ENCODE measurements around the gene B3GAT3.
A peak's percentile ranks its signal among the peaks of the same experiment; 100 is the strongest.

Gene B3GAT3

DNA sequence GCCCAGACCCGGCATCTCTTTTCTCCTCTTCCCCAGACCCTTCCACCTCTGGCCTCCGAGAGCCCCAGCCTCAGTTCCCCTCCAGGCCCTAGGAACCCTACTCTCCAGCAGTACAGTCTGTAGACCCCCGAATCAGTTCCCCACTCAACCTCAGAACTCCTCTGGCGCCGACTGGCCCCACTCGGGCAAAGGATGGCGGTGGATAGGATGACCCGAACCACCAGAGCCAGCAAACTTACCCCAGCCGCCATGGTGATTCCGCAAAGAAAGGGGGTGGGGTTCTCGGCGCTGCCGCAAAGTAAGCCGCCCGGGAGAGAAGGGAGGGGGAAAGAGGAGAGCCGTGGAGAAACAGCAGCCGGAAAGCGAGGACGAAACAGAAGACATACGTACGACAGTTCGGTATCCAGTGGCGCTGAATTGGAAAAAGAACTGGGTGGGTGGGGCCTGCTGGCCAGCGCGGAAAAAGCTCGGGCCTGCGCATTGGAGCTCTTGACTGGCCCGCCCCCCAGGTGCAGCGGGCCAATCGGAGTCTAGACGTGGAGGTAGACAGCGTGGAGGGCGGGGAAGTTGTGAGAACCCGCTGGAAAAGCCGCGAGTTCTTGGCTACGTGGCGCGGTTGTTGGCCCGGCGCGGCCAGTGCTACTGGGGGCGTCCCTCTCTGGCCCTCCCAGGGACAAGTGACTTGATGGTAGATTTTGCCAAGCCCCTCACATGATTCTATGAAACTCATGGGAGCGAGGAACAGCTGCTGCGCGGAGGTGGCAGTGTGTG lies 48.0 kb downstream of the B3GAT3 start, which contains the start of gene EEF1G (continued):
- TF ChIP-seq ZNF221 (tag by site-specific recombination; IDR thresholded peaks at IDR 0.05; ENCODE audit: borderline replicate concordance) (no peak), ZNF791 (tag by site-specific recombination; IDR thresholded peaks at IDR 0.05) (no peak), YY1 (tag by site-specific recombination; IDR thresholded peaks at IDR 0.05) (peak; percentile 92), SCRT2 (tag by site-specific recombination; IDR thresholded peaks at IDR 0.05) (no peak), ZNF585B (tag by site-specific recombination; IDR thresholded peaks at IDR 0.05) (no peak), ZNF48 (tag by site-specific recombination; IDR thresholded peaks at IDR 0.05) (no peak), ZNF654 (tag by site-specific recombination; IDR thresholded peaks at IDR 0.05; ENCODE audit: low read depth) (no peak), ZNF658 (tag by site-specific recombination; IDR thresholded peaks at IDR 0.05) (no peak), ZNF670 (tag by site-specific recombination; IDR thresholded peaks at IDR 0.05; ENCODE audit: low read depth) (no peak), ZNF660 (tag by site-specific recombination; IDR thresholded peaks at IDR 0.05) (peak; percentile 75), ZNF561 (tag by site-specific recombination; IDR thresholded peaks at IDR 0.05; ENCODE audit: borderline replicate concordance) (no peak), ZBTB1 (tag by site-specific recombination; IDR thresholded peaks at IDR 0.05) (no peak), ZNF24 (tag by site-specific recombination; IDR thresholded peaks at IDR 0.05) (0 out of 2 replicates have a peak, but pooled peaks have one; percentile 17), ZNF426 (tag by site-specific recombination; IDR thresholded peaks at IDR 0.05) (no peak), ZNF302 (tag by site-specific recombination; IDR thresholded peaks at IDR 0.05; ENCODE audit: low read depth) (no peak), ZNF629 (tag by site-specific recombination; IDR thresholded peaks at IDR 0.05) (peak; percentile 35), ZNF837 (tag by site-specific recombination; IDR thresholded peaks at IDR 0.05) (no peak), ZNF391 (tag by site-specific recombination; IDR thresholded peaks at IDR 0.05; ENCODE audit: borderline replicate concordance, low read depth) (peak; percentile 55; the same call in 1 of the 2 replicates), ZNF169 (tag by site-specific recombination; IDR thresholded peaks at IDR 0.05) (no peak), GLIS1 (tag by site-specific recombination; IDR thresholded peaks at IDR 0.05) (peak; percentile 58), FEZF1 (tag by site-specific recombination; IDR thresholded peaks at IDR 0.05) (no peak)
- TF ChIP-seq, protein P1, sequence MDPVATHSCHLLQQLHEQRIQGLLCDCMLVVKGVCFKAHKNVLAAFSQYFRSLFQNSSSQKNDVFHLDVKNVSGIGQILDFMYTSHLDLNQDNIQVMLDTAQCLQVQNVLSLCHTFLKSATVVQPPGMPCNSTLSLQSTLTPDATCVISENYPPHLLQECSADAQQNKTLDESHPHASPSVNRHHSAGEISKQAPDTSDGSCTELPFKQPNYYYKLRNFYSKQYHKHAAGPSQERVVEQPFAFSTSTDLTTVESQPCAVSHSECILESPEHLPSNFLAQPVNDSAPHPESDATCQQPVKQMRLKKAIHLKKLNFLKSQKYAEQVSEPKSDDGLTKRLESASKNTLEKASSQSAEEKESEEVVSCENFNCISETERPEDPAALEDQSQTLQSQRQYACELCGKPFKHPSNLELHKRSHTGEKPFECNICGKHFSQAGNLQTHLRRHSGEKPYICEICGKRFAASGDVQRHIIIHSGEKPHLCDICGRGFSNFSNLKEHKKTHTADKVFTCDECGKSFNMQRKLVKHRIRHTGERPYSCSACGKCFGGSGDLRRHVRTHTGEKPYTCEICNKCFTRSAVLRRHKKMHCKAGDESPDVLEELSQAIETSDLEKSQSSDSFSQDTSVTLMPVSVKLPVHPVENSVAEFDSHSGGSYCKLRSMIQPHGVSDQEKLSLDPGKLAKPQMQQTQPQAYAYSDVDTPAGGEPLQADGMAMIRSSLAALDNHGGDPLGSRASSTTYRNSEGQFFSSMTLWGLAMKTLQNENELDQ (tag by site-specific recombination; IDR thresholded peaks at IDR 0.05; ENCODE audit: low read depth): no peak
- TF ChIP-seq, protein P2, sequence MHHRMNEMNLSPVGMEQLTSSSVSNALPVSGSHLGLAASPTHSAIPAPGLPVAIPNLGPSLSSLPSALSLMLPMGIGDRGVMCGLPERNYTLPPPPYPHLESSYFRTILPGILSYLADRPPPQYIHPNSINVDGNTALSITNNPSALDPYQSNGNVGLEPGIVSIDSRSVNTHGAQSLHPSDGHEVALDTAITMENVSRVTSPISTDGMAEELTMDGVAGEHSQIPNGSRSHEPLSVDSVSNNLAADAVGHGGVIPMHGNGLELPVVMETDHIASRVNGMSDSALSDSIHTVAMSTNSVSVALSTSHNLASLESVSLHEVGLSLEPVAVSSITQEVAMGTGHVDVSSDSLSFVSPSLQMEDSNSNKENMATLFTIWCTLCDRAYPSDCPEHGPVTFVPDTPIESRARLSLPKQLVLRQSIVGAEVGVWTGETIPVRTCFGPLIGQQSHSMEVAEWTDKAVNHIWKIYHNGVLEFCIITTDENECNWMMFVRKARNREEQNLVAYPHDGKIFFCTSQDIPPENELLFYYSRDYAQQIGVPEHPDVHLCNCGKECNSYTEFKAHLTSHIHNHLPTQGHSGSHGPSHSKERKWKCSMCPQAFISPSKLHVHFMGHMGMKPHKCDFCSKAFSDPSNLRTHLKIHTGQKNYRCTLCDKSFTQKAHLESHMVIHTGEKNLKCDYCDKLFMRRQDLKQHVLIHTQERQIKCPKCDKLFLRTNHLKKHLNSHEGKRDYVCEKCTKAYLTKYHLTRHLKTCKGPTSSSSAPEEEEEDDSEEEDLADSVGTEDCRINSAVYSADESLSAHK (tag by site-specific recombination; IDR thresholded peaks at IDR 0.05): no peak
- TF ChIP-seq, protein P3, sequence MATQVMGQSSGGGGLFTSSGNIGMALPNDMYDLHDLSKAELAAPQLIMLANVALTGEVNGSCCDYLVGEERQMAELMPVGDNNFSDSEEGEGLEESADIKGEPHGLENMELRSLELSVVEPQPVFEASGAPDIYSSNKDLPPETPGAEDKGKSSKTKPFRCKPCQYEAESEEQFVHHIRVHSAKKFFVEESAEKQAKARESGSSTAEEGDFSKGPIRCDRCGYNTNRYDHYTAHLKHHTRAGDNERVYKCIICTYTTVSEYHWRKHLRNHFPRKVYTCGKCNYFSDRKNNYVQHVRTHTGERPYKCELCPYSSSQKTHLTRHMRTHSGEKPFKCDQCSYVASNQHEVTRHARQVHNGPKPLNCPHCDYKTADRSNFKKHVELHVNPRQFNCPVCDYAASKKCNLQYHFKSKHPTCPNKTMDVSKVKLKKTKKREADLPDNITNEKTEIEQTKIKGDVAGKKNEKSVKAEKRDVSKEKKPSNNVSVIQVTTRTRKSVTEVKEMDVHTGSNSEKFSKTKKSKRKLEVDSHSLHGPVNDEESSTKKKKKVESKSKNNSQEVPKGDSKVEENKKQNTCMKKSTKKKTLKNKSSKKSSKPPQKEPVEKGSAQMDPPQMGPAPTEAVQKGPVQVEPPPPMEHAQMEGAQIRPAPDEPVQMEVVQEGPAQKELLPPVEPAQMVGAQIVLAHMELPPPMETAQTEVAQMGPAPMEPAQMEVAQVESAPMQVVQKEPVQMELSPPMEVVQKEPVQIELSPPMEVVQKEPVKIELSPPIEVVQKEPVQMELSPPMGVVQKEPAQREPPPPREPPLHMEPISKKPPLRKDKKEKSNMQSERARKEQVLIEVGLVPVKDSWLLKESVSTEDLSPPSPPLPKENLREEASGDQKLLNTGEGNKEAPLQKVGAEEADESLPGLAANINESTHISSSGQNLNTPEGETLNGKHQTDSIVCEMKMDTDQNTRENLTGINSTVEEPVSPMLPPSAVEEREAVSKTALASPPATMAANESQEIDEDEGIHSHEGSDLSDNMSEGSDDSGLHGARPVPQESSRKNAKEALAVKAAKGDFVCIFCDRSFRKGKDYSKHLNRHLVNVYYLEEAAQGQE (tag by site-specific recombination; IDR thresholded peaks at IDR 0.05): peak; percentile 38; the same call in 1 of the 2 replicates
- TF ChIP-seq, protein P4, sequence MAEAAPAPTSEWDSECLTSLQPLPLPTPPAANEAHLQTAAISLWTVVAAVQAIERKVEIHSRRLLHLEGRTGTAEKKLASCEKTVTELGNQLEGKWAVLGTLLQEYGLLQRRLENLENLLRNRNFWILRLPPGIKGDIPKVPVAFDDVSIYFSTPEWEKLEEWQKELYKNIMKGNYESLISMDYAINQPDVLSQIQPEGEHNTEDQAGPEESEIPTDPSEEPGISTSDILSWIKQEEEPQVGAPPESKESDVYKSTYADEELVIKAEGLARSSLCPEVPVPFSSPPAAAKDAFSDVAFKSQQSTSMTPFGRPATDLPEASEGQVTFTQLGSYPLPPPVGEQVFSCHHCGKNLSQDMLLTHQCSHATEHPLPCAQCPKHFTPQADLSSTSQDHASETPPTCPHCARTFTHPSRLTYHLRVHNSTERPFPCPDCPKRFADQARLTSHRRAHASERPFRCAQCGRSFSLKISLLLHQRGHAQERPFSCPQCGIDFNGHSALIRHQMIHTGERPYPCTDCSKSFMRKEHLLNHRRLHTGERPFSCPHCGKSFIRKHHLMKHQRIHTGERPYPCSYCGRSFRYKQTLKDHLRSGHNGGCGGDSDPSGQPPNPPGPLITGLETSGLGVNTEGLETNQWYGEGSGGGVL (tag by site-specific recombination; IDR thresholded peaks at IDR 0.05): no peak
- TF ChIP-seq, protein P5, sequence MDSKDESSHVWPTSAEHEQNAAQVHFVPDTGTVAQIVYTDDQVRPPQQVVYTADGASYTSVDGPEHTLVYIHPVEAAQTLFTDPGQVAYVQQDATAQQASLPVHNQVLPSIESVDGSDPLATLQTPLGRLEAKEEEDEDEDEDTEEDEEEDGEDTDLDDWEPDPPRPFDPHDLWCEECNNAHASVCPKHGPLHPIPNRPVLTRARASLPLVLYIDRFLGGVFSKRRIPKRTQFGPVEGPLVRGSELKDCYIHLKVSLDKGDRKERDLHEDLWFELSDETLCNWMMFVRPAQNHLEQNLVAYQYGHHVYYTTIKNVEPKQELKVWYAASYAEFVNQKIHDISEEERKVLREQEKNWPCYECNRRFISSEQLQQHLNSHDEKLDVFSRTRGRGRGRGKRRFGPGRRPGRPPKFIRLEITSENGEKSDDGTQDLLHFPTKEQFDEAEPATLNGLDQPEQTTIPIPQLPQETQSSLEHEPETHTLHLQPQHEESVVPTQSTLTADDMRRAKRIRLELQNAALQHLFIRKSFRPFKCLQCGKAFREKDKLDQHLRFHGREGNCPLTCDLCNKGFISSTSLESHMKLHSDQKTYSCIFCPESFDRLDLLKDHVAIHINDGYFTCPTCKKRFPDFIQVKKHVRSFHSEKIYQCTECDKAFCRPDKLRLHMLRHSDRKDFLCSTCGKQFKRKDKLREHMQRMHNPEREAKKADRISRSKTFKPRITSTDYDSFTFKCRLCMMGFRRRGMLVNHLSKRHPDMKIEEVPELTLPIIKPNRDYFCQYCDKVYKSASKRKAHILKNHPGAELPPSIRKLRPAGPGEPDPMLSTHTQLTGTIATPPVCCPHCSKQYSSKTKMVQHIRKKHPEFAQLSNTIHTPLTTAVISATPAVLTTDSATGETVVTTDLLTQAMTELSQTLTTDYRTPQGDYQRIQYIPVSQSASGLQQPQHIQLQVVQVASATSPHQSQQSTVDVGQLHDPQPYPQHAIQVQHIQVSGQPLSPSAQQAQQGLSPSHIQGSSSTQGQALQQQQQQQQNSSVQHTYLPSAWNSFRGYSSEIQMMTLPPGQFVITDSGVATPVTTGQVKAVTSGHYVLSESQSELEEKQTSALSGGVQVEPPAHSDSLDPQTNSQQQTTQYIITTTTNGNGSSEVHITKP (tag by site-specific recombination; IDR thresholded peaks at IDR 0.05): no peak
